ENCODE results near the gene SSBP2.

DNA sequence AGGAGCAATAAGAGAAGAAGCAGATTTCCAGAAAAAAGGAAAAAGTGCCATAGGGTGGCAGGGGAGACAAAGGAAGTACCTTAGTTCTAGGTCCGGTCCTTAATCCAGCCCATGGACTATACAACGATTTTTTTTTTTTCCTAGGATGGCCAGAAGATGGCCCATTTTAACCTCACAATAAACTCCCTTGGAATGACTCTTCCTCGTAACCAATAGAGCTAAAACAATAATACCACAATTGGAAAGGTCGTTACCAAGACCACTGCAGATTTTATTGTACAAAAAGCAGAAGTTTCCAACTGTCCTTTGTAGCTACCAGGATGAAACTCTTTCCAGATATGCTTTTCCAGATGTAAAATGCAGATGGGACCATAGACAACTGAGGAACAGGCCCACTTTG lies 34.4 kb upstream of the SSBP2 start:
- TF ChIP-seq, protein P1, sequence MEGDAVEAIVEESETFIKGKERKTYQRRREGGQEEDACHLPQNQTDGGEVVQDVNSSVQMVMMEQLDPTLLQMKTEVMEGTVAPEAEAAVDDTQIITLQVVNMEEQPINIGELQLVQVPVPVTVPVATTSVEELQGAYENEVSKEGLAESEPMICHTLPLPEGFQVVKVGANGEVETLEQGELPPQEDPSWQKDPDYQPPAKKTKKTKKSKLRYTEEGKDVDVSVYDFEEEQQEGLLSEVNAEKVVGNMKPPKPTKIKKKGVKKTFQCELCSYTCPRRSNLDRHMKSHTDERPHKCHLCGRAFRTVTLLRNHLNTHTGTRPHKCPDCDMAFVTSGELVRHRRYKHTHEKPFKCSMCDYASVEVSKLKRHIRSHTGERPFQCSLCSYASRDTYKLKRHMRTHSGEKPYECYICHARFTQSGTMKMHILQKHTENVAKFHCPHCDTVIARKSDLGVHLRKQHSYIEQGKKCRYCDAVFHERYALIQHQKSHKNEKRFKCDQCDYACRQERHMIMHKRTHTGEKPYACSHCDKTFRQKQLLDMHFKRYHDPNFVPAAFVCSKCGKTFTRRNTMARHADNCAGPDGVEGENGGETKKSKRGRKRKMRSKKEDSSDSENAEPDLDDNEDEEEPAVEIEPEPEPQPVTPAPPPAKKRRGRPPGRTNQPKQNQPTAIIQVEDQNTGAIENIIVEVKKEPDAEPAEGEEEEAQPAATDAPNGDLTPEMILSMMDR (conservative IDR thresholded peaks at IDR 0.05 in 1 of 2, IDR thresholded peaks at IDR 0.05 in 1 of 2; ENCODE audit: low read depth in 1 of 2, low read length in 2 of 2): no peak
- TF ChIP-seq EZH2 (IDR thresholded peaks at IDR 0.05; ENCODE audit: low read length, missing control alignments): no peak
